Measurements from ENCODE around the gene WBP4.
A peak's percentile ranks its signal among the peaks of the same experiment; 100 is the strongest.

WBP4 gene

GRCh38 chr13:41061075-41061913, at the start of gene WBP4:
Gene WBP4 (plus strand): TSS chr13:41061509. CDS start chr13:41061674, 165 bp downstream.
- Histone ChIP-seq H2AFZ (ENCODE audit: low read depth, low read length) (peak within 1 kb of the TSS; percentile 94), H3K4me1 (ENCODE audit: low read length) (peaks cover 22% of the 10 kb centered on the region), H4K20me1 (ENCODE audit: insufficient read depth, low read length) (no peaks in the 10 kb centered on the region), H3K4me2 (ENCODE audit: low read length) (peak within 1 kb of the TSS; percentile 87), H3K36me3 (replicated peaks; ENCODE audit: low read depth, low read length) (peaks cover 19% of the 10 kb centered on the region), H3K27ac (ENCODE audit: low read length) (peak within 1 kb of the TSS; percentile 88), H3K9ac (ENCODE audit: low read length) (peak within 1 kb of the TSS; percentile 96), H3K79me2 (ENCODE audit: low read length) (peaks cover 29% of the 10 kb centered on the region), H3K9me3 (ENCODE audit: insufficient read depth, low read length) (no peaks in the 10 kb centered on the region), H3K4me3 (ENCODE audit: low read length) (peak within 1 kb of the TSS; percentile 87), H3K27me3 (ENCODE audit: low read depth, low read length) (no peaks in the 10 kb centered on the region)
- TF ChIP-seq EZH2phosphoT487 (IDR thresholded peaks at IDR 0.05; ENCODE audit: low read depth) (no peak), CTCF (IDR thresholded peaks at IDR 0.05; ENCODE audit: low read depth, low read length) (peak; percentile 23)

GRCh38 chr13:41012536-41012935, 48.8 kb upstream of the WBP4 start:
- H3K27me3 ChIP-seq (ENCODE audit: low read depth, low read length): no peaks in the 10 kb centered on the region
- H2AFZ ChIP-seq (ENCODE audit: low read depth, low read length): no peak overlapping the region
- H3K79me2 ChIP-seq (ENCODE audit: low read length): peaks cover 99% of the 10 kb centered on the region
- no peak for TF ChIP-seq EZH2phosphoT487 (IDR thresholded peaks at IDR 0.05; ENCODE audit: low read depth)
- TF ChIP-seq CTCF (IDR thresholded peaks at IDR 0.05; ENCODE audit: low read depth, low read length): no peak
- H4K20me1 ChIP-seq (ENCODE audit: insufficient read depth, low read length): peaks cover 70% of the 10 kb centered on the region
- H3K4me3 ChIP-seq (ENCODE audit: low read length): no peak overlapping the region
- no peak overlapping the region for H3K27ac ChIP-seq (ENCODE audit: low read length)
- H3K9ac ChIP-seq (ENCODE audit: low read length): no peak overlapping the region
- no peaks in the 10 kb centered on the region for H3K9me3 ChIP-seq (ENCODE audit: insufficient read depth, low read length)
- H3K4me1 ChIP-seq (ENCODE audit: low read length): peaks cover 38% of the 10 kb centered on the region
- H3K36me3 ChIP-seq (replicated peaks; ENCODE audit: low read depth, low read length): peaks cover 31% of the 10 kb centered on the region
- H3K4me2 ChIP-seq (ENCODE audit: low read length): no peak overlapping the region

GRCh38 chr13:41013835-41014234, 47.5 kb upstream of the WBP4 start:
- Histone ChIP-seq H3K4me3 (ENCODE audit: low read length) (no peak overlapping the region), H3K4me2 (ENCODE audit: low read length) (no peak overlapping the region), H3K4me1 (ENCODE audit: low read length) (peaks cover 26% of the 10 kb centered on the region), H3K9ac (ENCODE audit: low read length) (no peak overlapping the region), H4K20me1 (ENCODE audit: insufficient read depth, low read length) (peaks cover 57% of the 10 kb centered on the region), H3K79me2 (ENCODE audit: low read length) (peaks cover 99% of the 10 kb centered on the region), H3K9me3 (ENCODE audit: insufficient read depth, low read length) (no peaks in the 10 kb centered on the region), H3K27me3 (ENCODE audit: low read depth, low read length) (no peaks in the 10 kb centered on the region), H3K36me3 (replicated peaks; ENCODE audit: low read depth, low read length) (peaks cover 31% of the 10 kb centered on the region), H3K27ac (ENCODE audit: low read length) (no peak overlapping the region), H2AFZ (ENCODE audit: low read depth, low read length) (no peak overlapping the region)
- TF ChIP-seq CTCF (IDR thresholded peaks at IDR 0.05; ENCODE audit: low read depth, low read length) (no peak), EZH2phosphoT487 (IDR thresholded peaks at IDR 0.05; ENCODE audit: low read depth) (no peak)

GRCh38 chr13:41015920-41016319, 45.4 kb upstream of the WBP4 start:
- Histone ChIP-seq H3K9me3 (ENCODE audit: insufficient read depth, low read length) (no peaks in the 10 kb centered on the region), H3K9ac (ENCODE audit: low read length) (no peak overlapping the region), H3K4me3 (ENCODE audit: low read length) (no peak overlapping the region), H4K20me1 (ENCODE audit: insufficient read depth, low read length) (peaks cover 46% of the 10 kb centered on the region), H3K27ac (ENCODE audit: low read length) (no peak overlapping the region), H3K4me1 (ENCODE audit: low read length) (peaks cover 33% of the 10 kb centered on the region), H3K79me2 (ENCODE audit: low read length) (peaks cover 85% of the 10 kb centered on the region), H2AFZ (ENCODE audit: low read depth, low read length) (no peak overlapping the region), H3K27me3 (ENCODE audit: low read depth, low read length) (no peaks in the 10 kb centered on the region), H3K4me2 (ENCODE audit: low read length) (peak overlapping the region; percentile 6; the same call in 1 of the 2 replicates), H3K36me3 (replicated peaks; ENCODE audit: low read depth, low read length) (peaks cover 31% of the 10 kb centered on the region)
- TF ChIP-seq CTCF (IDR thresholded peaks at IDR 0.05; ENCODE audit: low read depth, low read length) (no peak), EZH2phosphoT487 (IDR thresholded peaks at IDR 0.05; ENCODE audit: low read depth) (no peak)
